Effector CD4-positive, alpha-beta T cell (primary cell): ENCODE data around the gene KCNK16.

ENCODE experiments used
- DNase-seq: peaks from one replicate; pipeline ENCODE4 v3.0.0-alpha.2; 2020

Gene KCNK16

GRCh38 chr6:39341352-39341751 lies 18.9 kb upstream of the KCNK16 start:
- no peak for DNase-seq

- no peak for DNase-seq
Observed at GRCh38 chr6:39339868-39340550, 17.5 kb upstream of the KCNK16 start.

GRCh38 chr6:39339096-39339867 lies 16.8 kb upstream of the KCNK16 start:
- no peak for DNase-seq

DNA sequence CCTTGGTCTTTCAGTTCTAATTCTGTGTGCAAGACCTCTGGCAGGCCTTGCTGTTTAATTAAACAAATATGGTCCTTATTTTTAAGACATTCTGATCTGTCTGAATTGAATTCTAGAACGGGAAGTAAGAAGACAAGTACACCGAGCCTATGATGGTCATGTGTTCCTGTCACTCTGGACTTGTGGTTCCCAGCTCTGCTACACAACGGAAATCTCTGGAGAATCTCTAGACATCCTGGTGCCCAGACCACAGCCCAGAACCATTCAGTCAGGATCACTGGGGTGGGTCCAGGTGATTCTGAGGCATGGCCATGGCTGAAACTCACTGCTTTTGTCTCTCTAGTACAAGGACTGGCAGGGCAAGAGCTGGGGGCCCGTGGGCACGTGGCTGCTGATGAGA lies 15.9 kb upstream of the KCNK16 start:
- no peak for DNase-seq

- DNase-seq, result no peak
Observed at GRCh38 chr6:39335780-39336545, 13.5 kb upstream of the KCNK16 start.

DNA sequence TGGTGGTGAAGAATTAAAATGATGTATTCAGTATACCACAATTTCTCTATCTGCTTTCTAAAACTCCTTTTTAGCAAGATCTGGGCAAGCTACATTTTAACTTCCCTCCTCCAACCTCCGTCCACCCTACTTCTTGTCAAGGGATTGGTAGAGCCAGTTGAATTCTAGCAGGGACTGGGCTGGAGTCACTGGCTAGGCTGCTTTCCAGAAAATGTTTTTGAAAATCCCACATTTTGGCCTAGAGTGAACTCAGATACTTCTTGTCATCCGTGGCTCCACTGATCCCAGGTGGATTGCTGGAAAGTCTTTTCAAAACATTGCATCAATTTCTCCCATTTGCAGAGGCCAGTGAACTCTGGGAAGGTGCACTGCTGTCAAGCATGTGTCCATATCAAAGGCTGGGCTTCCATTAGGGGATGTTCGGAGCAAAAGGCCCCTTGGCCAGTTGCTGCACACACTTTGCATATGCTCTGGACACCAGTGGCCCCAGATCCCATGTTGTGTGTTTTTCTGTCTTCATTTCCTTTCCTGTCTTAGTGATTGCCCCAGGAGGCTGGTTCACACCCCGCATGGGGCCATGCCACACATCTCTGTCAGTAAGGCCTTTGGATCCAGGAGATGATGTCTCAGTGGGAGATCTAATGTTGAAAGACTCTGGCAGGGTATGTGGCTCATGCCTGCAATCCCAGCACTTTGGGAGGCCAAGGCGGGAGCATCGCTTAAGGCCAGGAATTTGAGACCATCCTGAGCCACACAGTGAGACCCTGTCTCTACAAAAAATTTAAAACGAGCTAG lies 11.3 kb upstream of the KCNK16 start:
- DNase-seq, result no peak

DNA sequence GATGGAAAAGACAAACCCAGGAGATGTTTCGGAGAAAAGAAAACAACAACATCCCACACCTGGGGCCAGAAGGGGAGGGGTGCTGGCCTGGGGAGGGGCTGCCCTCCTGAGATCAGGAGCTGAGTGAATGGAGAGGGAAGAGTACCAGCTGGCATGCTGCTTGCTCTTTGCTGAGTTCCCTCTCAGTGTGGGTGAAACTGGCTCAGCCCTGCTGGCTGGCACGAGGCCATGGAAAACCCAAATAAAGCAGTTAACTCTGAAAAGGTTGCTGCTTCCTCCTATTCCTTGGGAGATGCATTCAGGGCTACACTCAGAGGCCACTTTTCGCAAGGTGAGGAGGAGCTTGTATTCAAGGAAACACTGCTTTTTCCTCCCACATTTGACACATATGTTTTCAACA lies 8.0 kb upstream of the KCNK16 start:
- DNase-seq, result no peak

DNA sequence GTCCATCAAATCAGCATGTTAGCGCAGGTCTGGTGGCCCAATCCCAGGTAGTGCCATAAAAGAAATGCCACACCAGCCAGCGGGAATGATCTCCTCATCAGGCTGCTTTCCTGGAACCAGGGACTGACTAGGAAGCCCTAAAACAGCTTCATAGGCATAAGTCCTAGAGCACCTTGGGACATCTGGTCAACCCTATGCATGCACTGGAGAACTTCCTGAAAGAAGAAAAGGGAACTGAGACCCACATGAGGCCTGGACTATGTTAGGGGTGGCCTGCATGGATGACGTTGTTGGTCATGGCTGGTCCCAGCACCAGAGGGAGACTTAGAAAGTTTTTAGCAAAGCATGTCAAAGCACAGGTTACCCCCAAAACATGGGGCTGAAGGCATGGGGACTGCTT lies 7.6 kb upstream of the KCNK16 start:
- DNase-seq, result no peak

DNA sequence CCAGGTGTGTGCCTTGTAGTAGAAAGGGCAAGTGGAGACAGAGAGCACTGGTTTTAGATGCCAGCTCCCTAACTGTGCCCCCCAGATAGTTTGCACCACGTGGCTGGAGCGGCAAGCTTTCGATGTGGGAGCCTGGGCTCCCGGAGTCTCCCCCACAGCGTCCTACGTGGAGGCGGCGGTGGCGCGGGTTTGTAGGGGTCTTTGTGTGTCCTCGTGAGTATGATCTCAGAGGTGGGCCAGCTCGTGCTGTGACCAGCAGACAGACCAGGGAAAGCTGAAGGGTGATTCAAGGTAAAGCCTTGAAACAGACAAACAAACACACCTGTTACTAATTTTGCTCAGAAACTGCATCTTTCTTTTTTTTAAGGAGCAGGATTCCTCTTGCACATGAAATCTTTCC lies 5.6 kb upstream of the KCNK16 start:
- DNase-seq, result no peak

- no peak for DNase-seq
Observed at GRCh38 chr6:39327507-39327906, 5.0 kb upstream of the KCNK16 start.

DNA sequence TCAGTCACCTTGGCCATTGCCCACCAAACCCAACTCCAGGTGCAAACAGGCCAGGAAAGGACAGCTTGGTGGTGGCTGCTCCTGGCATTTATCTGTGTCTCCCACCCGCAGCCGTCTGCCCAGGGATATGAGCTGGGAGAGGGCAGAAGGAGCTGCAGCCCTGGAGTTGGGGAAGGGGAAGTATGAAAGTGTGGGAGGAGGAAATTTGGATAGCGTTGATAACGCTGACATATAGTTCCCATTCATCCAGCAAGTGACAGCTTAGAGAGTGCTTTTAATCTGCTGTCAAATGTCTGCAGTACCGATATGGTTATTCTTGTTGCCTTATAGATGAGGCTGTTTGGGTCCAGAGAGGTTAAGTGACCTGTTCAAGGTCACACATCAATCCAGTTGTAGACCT lies 741 bp downstream of the KCNK16 start:
- no peak for DNase-seq

GRCh38 chr6:39320363-39320984 lies 2.0 kb downstream of the KCNK16 start:
- no peak for DNase-seq

- DNase-seq, result no peak
Observed at GRCh38 chr6:39319621-39320362, 2.7 kb downstream of the KCNK16 start.

DNA sequence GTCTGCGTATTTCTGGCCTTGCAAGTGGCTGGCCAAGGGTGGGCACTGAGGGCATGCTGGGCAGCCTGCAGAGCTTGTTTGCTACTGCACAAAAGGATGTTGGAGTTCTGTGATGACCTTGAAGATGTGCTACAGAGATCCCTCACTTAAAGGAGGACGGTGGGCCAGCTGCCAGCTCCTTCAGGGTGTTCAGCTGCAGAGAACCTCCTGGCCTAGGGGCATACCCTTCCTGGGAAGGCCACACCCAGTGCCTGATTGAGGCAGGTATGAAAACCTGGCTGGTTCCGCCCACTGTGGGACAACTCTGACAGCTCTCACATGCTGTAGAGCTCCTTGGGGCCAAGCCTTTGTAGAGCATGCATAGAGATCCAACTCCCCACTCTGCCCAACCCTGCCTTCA lies 5.2 kb downstream of the KCNK16 start:
- DNase-seq, result no peak

DNA sequence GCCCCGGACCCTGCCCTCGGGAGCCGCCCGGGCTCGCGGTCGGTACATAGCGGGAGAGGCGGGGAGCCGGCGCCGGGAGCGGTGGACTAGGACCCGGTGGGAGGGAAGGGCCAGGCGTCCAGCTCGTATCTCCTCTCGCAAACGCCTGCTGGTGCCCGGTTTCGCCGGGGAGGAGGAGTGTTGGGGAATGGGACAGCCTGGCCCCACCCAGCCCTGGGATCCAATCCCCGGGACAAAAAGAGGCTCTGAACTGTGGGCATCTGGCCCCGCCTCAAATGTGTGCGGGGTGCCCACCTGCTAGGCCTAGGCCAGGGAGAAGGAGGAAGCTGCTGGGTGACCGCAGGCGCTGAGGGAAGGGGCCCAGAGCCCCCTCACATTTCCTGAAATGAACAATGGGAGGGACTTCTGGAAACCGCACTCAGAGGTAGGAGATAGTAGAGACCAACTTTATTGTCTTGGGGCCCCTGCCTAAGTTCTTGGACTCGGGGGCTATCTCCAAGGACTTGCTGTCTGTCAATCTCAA lies 8.2 kb downstream of the KCNK16 start, which contains the start of gene KCNK17:
Gene KCNK17 (minus strand): TSS at position 147 of the 523 bp plus-strand sequence. CDS start 99 bp downstream, at position 48.
- no peak for DNase-seq

DNA sequence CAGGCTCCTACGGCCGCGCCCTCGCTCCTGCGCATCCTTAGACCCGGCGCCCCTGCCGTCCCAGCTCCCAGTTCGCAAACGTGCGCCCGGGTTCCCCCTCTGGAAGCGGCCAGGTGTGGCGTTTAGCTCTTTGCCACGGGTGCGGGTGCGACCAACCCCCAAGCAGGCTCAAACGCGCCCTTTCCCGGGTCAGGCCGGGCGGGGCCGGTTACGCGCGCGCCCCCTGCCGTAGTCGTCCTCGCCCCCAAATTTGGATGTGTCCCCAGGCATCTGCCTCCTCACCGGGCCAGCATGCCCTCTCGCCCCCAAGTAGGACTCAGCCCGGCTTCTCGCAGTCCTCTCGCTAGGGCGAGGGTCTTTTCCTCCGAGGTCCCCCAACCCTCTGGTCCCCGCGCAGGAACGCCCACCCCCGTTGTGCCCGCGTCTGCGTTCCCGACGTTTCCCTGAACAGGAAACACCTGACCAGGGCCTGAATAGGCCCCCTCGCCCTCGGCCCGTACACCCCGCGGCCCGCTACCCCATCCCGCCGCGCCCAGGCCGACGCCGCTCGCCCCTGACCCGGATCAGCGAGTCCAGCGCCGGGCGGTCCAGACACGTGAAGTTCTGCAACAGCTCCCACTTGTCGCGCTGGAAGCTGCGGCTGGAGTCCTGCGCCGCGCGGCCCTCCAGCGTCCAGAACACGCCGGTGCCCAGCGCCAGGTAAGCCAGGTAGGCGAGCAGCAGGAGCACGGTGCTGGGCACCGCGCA lies 8.8 kb downstream of the KCNK16 start:
- DNase-seq, result no peak

- DNase-seq, result no peak
Observed at GRCh38 chr6:39312912-39313525, 9.5 kb downstream of the KCNK16 start.

GRCh38 chr6:39310542-39310941 lies 12.0 kb downstream of the KCNK16 start:
- DNase-seq, result no peak

- DNase-seq, result peak; percentile 42
Observed at GRCh38 chr6:39309942-39310531, 12.5 kb downstream of the KCNK16 start.

DNA sequence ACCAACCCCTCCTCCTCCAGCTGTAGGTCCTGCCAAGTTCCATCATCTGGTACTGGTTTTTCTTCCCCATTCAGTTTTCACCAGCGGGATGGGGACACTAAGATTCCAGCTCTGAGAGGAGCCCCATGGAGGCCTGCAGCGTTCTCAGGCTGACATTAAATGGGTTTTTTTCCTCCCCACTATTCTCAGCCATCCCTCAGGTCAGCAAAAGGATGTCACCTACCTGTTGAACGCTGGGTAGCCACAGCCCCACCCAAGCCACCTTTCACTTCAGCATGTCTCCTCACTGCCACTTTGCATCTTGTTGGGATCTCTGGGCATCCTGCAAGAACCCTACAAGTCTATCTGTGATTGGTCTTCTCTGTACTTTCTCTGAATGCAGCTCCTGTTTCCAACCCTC lies 15.0 kb downstream of the KCNK16 start:
- DNase-seq, result no peak
